ENCODE results near the gene PALLD.
A peak's percentile ranks its signal among the peaks of the same experiment; 100 is the strongest.
"Not testable (repeated sequence)": the region's sequence is repeated elsewhere in the genome, so short reads cannot be mapped to it uniquely, and the experiment has no call there.

The PALLD gene

GRCh38 chr4:168796362-168797106 is 299.7 kb downstream of the PALLD start:
- no peak for DNase-seq (ENCODE audit: low spot score)

DNA sequence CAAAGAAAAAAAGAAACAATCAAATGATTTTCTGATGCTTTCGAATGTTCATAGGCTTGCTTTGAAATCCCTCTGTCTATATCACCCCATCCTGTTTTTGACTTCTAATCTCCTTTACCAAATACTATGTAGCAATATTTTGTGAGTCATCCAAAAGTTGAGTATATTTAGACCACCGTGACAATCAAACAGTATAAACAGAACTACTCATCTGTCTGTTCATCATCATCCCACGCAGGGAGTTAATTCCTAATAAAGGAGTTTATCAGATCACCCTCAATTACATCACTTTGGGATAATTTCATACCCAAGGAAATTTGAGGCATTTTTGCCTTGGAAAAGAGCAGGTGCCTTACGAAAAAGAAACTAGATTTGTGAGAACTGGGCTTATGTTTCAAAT is 300.3 kb downstream of the PALLD start:
- peak; percentile 28 for DNase-seq (ENCODE audit: low spot score)

DNA sequence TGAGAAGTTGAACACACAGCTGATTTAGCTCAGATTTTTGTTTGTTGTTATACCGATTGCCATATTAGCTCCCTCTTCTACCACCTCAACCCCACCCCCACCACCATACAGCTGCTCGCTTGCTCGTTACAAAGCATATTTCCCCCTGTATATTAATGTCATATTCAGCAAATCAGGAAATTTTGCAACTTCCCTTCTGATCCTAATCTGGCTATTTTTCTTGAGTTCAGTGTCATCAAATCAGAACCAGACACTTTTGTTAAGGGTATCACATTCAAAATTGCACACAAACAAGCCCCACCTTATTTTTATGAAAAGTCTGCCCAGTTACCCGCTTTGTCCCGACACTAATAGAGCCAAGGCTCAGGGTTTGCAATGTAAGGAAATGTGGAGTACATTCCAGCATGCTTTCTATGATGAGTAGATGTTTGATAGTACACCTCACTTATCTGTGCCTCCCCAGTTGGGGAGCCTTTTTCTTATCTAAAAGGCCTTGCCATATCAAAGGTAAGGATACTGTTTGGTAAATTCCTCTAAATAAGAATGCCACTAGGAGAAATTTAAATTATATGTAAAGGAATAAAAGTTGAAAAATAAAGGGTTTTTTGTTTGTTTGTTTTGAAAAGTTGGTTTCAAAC is 301.0 kb downstream of the PALLD start:
- DNase-seq (ENCODE audit: low spot score), result no peak

DNA sequence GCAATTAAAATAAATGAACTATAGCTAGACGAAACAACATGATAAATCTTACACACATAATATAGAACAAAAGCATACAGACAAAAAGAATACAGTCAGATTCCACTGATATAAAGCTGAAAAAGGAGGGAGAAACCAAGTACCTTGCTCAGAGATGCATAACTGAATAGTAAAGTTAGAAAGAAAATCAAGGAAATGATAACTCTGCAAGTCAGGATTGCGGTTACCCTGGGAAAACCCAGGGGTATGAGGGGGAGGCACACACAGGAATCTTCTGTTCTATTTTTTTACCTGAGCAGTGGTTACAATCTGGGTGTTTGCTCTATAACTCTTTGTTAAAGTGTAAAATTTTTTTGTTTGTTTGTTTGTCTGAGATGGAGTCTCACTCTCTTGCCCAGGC is 304.1 kb downstream of the PALLD start:
- DNase-seq (ENCODE audit: low spot score), result no peak

GRCh38 chr4:168802222-168802621 is 305.4 kb downstream of the PALLD start:
- DNase-seq (ENCODE audit: low spot score), result no peak

- not testable (repeated sequence) for DNase-seq (ENCODE audit: low spot score)
Measured at GRCh38 chr4:168803052-168803451, 306.2 kb downstream of the PALLD start.

DNA sequence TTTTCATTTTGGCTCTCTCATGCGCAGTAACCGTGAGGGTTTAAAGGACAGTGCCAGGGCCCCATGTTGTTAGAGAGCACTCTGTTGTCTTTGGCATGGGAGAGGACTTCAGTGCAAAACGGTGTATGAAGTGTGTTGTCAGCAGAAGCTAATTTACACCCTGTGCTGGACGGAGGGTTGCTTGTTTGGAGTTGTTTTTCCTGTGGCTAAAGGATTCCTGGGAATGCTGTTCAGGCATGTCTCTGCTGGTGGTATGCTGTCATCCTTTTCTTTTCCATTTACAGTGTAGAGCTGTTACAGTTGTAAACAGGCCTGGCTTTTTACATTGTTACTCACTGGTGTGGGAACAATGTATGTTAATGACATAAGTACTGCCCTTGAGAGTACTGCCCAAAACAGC is 306.9 kb downstream of the PALLD start:
- DNase-seq (ENCODE audit: low spot score), result peak; percentile 50

- no peak for DNase-seq (ENCODE audit: low spot score)
Measured at GRCh38 chr4:168804146-168804545, 307.3 kb downstream of the PALLD start.

GRCh38 chr4:168805341-168805740 is 308.5 kb downstream of the PALLD start:
- DNase-seq (ENCODE audit: low spot score), result no peak

- not testable (repeated sequence) for DNase-seq (ENCODE audit: low spot score)
Measured at GRCh38 chr4:168806247-168806646, 309.4 kb downstream of the PALLD start.

- no peak for DNase-seq (ENCODE audit: low spot score)
Measured at GRCh38 chr4:168811207-168811606, 314.4 kb downstream of the PALLD start.

DNA sequence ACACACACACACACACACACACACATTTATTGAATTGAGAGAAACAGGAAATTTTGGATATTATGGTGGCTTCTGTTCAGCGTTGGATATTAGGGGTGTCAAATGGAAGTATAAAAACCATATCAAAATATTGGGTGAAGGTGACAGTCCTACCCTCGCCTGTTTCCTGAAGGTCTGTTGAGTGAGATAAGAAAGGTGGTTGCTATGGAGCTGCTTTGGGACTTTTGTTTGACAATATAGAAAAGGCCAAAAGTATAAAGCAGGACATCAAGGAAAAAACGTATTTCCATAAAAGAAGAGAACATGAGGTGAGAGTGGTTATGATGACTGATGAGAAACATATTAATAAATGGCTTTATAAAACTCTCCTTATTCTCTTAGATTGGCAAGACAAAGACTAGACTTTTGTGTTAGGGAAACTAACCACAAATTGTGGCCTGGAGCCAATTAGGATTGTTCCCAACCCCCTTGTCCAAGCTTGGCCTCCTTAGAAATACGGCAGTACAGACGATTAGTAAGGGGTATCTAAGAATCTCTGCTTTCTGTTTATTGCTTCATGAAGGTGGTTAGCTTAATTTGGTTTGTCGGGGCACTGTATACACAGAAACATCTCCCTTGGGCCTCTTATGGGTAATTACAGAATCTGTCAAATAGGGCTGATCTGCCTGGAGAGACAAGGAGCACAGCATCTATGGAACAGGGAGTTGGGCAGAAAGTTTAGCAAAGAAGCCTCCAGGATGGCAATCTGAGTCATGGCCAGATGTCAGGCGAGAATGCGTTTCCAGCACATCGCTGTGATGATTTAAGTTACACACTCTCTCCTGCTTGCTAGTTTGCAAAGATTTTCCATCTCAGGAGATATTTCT is 315.2 kb downstream of the PALLD start:
- DNase-seq (ENCODE audit: low spot score), result peak; percentile 79

DNA sequence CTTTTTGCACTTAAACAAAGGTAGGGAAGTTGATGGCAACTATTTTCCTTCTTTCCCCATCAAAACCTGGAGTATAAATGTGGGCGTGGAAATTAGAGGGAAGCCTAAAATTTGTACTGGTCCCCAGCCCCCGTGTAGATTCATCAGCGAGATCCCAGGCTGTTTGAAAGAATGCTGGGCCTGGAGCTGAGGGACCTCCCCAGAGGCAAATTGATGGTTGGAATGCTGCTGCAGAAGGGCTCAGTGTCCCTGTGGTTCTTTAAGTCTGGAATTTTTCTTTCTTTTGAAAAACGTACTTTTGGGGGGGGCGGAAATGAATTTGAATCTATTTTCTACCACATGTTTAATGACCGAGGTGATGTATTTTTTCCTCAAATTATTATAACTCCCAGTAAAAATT is 316.0 kb downstream of the PALLD start:
- peak; percentile 19 for DNase-seq (ENCODE audit: low spot score)

DNA sequence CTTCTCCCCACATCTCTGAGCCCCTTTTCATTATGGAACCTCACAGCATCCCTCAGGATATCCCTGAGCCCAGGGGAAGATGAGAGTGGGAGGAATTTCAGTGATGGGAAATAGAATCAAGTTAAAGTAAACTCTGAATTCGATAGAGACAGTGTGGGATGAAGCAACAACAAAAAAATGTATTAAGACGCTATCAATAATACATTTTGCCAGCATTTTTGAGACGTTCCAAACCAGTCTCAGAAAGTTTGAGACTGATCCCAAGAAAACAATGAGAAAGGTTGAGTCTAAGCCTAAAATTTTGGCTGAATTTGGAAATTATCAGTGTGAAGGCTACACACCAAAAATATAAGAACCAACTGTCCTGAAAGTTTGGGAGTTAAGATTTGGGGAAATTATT is 317.0 kb downstream of the PALLD start:
- no peak for DNase-seq (ENCODE audit: low spot score)

DNA sequence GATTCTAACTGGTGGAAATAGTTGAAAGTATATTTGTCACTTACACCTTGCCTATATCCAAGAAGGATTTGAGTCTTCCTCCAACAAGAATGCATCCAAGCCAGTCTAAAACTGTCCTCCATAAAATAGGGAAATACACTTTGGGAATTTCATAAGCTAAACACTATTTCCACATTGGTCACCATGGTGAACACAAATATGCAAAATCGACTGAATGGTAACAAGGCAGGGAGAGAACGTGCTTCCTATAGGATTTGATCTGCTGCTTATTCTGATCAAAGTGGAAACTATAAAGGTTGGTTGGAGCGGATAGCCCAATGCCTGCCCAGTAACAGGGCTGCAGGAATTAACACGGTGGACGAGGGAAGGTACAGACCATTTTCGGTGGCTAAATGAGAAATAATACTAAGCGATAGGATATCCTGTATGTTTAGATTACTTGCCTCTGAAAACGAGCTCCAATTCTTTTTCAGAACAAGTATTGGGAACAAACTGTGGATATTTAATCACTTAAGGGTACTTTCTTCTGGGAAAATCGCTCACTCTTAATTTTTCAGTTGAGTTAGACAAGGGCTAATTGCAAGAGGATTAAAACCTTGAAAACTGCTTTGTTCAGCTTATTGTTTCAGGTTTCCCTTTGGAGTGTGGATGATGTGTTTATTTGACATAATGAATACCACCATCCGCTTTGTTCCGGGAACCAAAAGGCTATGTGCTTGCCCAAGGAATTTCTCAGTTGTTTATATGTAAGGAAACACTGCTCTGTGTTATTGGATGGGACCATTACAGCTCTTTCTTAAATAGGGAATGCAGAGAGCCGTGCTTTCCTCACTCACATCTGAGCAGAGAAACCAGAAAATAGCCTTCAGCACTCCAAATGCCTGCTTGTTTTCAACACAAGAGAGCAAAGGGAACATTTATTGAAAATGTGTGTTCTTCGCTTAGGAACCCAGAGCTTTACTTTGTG is 318.8 kb downstream of the PALLD start:
- no peak for DNase-seq (ENCODE audit: low spot score)

GRCh38 chr4:168817370-168817769 is 320.5 kb downstream of the PALLD start:
- no peak for DNase-seq (ENCODE audit: low spot score)

GRCh38 chr4:168822481-168822880 is 325.6 kb downstream of the PALLD start:
- DNase-seq (ENCODE audit: low spot score), result no peak

DNA sequence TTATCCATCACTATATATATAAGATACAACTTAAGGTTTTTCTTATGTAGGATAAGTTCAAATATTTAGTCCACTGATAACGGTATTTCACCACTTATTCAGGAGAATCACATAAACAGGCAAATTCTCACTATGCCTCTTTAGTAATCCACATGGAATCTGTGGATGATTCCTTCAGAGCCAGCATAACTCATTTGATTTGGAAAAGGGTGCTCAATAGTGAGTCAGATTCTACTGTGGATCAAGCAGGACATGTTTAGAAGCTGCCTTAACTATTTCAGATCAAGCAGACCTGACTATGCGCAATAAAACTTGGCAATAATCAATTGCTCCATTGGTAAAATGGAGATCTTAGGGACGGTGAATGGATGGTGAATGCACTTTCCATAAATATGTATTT is 329.1 kb downstream of the PALLD start:
- DNase-seq (ENCODE audit: low spot score), result peak; percentile 49

- DNase-seq (ENCODE audit: low spot score), result no peak
Measured at GRCh38 chr4:168826620-168827019, 329.8 kb downstream of the PALLD start.

DNA sequence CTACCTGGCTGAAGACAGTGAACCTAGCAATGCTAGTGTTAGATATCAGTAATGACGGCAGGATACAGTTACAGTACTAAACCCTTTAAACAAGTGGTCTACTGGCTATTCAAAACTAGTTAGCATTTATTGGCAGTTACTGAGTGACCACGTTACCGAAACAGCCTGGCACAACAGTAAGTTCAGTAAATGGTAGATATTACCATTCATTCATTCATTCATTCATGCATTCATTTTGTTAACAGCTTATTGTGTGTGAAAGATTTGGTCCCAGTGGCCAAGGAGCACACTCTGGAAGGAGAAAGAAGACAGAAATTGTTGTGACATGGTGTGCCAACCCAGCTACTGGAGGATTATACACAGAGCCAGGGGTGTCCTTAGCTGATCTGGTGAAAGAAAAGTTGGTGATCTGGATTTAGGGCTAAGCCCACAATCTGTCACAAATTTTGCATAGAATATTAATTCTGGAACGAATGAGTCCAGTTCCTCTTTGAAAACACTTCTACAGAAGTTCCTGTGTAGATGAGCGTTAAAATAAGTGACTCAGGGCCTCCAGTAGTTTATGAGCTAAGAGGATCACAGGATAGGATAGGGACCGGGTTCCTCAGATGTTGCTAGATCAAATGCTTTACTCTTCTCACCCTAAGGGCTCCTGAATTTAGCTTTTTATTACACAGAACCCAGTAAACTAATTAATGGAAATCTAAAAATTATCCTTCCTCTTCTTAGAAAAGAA is 334.1 kb downstream of the PALLD start:
- peak; percentile 22 for DNase-seq (ENCODE audit: low spot score)

DNA sequence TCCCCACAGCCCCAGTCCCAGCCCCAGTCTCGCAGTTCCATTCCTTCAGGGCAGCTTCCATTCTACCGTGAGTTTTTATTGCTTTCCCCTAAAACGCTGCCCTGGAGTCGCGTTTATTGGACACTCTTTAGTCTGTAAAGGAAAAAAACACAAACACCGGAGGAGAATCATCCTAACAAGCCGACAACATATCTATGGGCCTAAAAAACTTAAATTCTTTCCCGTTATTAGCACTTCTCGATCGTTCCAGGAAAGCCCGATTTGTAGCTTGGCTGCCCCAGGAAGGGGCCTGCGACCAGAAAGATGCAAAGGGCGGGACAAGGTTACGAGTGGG is 334.7 kb downstream of the PALLD start:
- peak; percentile 18 for DNase-seq (ENCODE audit: low spot score)
